ENCODE results near the gene FBXO48. TPM values are rescaled to one million over a fixed set of nuclear protein-coding genes. Genes with fewer than 3 reads are reported as not detected.

The FBXO48 gene
- total and polyA plus RNA-seq, 2 of the 8 experiments (the other 6 are each of a cell fraction or from before 2014, with no cell fraction given): 1.1 to 1.5 TPM

DNA sequence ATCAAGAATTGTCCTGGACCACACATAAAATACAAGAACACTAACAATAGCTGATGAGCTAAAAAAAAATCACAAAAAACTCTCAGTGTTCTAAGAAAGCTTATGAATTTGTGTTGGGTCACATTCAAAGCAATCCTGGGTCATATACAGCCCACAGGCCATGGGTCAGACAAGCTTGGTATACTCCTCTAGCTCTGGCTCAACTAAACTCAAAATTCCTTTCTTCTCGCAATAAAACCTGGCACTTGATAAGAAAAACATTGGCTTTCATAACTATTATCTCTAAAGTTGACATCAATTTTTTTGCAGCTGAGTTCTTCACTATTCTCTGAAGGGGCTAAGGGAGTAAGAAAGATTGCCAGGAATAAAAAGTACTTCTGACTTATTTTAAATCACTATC is 38.3 kb downstream of the FBXO48 start:
- POLR2A ChIA-PET (ENCODE audit: partially characterized antibody): no interaction called here
- no peak overlapping the region for H4K8ac ChIP-seq (ENCODE audit: extremely low read depth, insufficient read depth, low read length)
- H3K23ac ChIP-seq (ENCODE audit: insufficient read length): no peak overlapping the region
- no peak overlapping the region for H4K5ac ChIP-seq (ENCODE audit: insufficient read length, low read depth, low read length)
- no peak overlapping the region for H4K91ac ChIP-seq (replicated peaks; ENCODE audit: insufficient read length, low read length)
- peaks cover 0 to 3% of the 10 kb centered on the region in 2 experiments; a peak in 1 of 4 replicates for H3K9me3 ChIP-seq (ENCODE audit: insufficient read depth in 2 of 2, low read depth in 1 of 2, low read length in 1 of 2)
- no peak overlapping the region for H3K14ac ChIP-seq (ENCODE audit: insufficient read length)
- H2AFZ ChIP-seq (ENCODE audit: low read length): no peak overlapping the region
- H3K4me3 ChIP-seq (ENCODE audit: extremely low read depth in 1 of 4, insufficient read depth in 2 of 4, low read depth in 3 of 4, low read length in 4 of 4): no peak overlapping the region
- no peak overlapping the region for H3K4ac ChIP-seq (replicated peaks; ENCODE audit: insufficient read length, low read depth, low read length)
- no peaks in the 10 kb centered on the region for H3K36me3 ChIP-seq (ENCODE audit: control insufficient read depth in 2 of 4, insufficient read depth in 4 of 4, low read length in 3 of 4)
- no peak overlapping the region for H2BK120ac ChIP-seq (replicated peaks; ENCODE audit: low read depth, low read length)
- no peaks in the 10 kb centered on the region for H3K4me1 ChIP-seq (replicated peaks in 1 of 4; ENCODE audit: control insufficient read depth in 3 of 4, insufficient read depth in 4 of 4, low read length in 3 of 4)
- TF ChIP-seq TEAD4 (IDR thresholded peaks at IDR 0.05; ENCODE audit: low read depth, low read length): no peak
- TF ChIP-seq POLR2AphosphoS5 (IDR thresholded peaks at IDR 0.05; ENCODE audit: low read depth, low read length): no peak
- no peak for TF ChIP-seq FOSL1 (IDR thresholded peaks at IDR 0.05; ENCODE audit: insufficient read depth, low read depth, low read length)
- TF ChIP-seq KDM5A (IDR thresholded peaks at IDR 0.05; ENCODE audit: low read length): no peak
- TF ChIP-seq POU5F1 (IDR thresholded peaks at IDR 0.05; ENCODE audit: low read depth, low read length): no peak
- TF ChIP-seq CREB1 (IDR thresholded peaks at IDR 0.05): no peak
- no peak for TF ChIP-seq SP1 (IDR thresholded peaks at IDR 0.05; ENCODE audit: low read depth, low read length)
- 100% methylated on average over 1 of the region's 1 CpG; no CpG with 5 or more reads in 1 of the 2 experiments for WGBS, 2 experiments (ENCODE audit: extremely low coverage in 1 of 2, insufficient coverage in 1 of 2, insufficient read length in 1 of 2, insufficient replicate concordance in 2 of 2, low coverage in 1 of 2, low lambda C conversion rate in 2 of 2, missing lambda C conversion rate in 1 of 2)
- no peak overlapping the region for H3K18ac ChIP-seq (ENCODE audit: extremely low read depth, low read length)
- no peak overlapping the region for H3K4me2 ChIP-seq (ENCODE audit: insufficient read depth in 1 of 2, low read depth in 2 of 2, low read length in 2 of 2)
- no peak overlapping the region for H2BK20ac ChIP-seq (ENCODE audit: low read length)
- no peak overlapping the region for H2BK15ac ChIP-seq (ENCODE audit: low read length)
- no peaks in the 10 kb centered on the region for H3K79me2 ChIP-seq (ENCODE audit: control insufficient read depth in 1 of 2, insufficient read depth in 2 of 2, low read length in 2 of 2)
- H3K79me1 ChIP-seq (ENCODE audit: low read depth, low read length): no peaks in the 10 kb centered on the region
- no peak overlapping the region for H2BK12ac ChIP-seq (ENCODE audit: low read depth, low read length)
- H4K20me1 ChIP-seq (replicated peaks in 1 of 2; ENCODE audit: control insufficient read depth in 1 of 2, insufficient read depth in 2 of 2, low read length in 2 of 2): no peaks in the 10 kb centered on the region
- DNase-seq (ENCODE audit: low read depth in 1 of 2, low spot score in 2 of 2) (no peak), FAIRE-seq (no peak)
- no peak overlapping the region for H3K56ac ChIP-seq (replicated peaks; ENCODE audit: insufficient read length, low read depth, low read length)
- no peak overlapping the region for H2AK5ac ChIP-seq (ENCODE audit: low read depth, low read length)
- no peak overlapping the region for H2BK5ac ChIP-seq (ENCODE audit: low read depth, low read length)
- CTCF ChIA-PET (ENCODE audit: partially characterized antibody): interaction anchor here (1.5 to 4.2 kb wide), 2 partner anchors 12 to 69 kb away, joined by 5 to 16 read pairs; no protein-coding TSS in a partner anchor
- H3K27me3 ChIP-seq (replicated peaks in 1 of 4; ENCODE audit: control insufficient read depth in 3 of 4, extremely low read depth in 1 of 4, insufficient read depth in 3 of 4, low read length in 3 of 4): no peaks in the 10 kb centered on the region
- no peak overlapping the region for H3K9ac ChIP-seq (replicated peaks in 1 of 4; ENCODE audit: extremely low read depth in 1 of 4, low read depth in 3 of 4, low read length in 3 of 4)
- H3K27ac ChIP-seq (ENCODE audit: low read depth, low read length): no peak overlapping the region
- no peaks in the 10 kb centered on the region for H3K23me2 ChIP-seq (ENCODE audit: low read depth, low read length)
